ENCODE results near the gene ACP5. TPM values are rescaled to one million over a fixed set of nuclear protein-coding genes. Genes with fewer than 3 reads are reported as not detected.

The ACP5 gene
- total RNA-seq, 1 experiment from 2014 or later, result not detected

- POLR2A ChIA-PET (ENCODE audit: unreplicated experiment), result no interaction called here
- no peaks in the 10 kb centered on the region for H3K9me3 ChIP-seq (ENCODE audit: low read length)
Observed at GRCh38 chr19:11549386-11549953, 28.0 kb downstream of the ACP5 start.

GRCh38 chr19:11547929-11548700 is 29.3 kb downstream of the ACP5 start:
- intact Hi-C loops (cut with micrococcal nuclease), result no loop called here
- no peak overlapping the region for H2AFZ ChIP-seq (ENCODE audit: low read length)
- POLR2A ChIA-PET (ENCODE audit: unreplicated experiment), result no interaction called here

More at GRCh38 chr19:11549386-11549953, 28.0 kb downstream of the ACP5 start:
- TF ChIP-seq EZH2phosphoT487 (IDR thresholded peaks at IDR 0.05; ENCODE audit: borderline replicate concordance, low read length) (no peak), EZH2 (IDR thresholded peaks at IDR 0.05; ENCODE audit: low read length, unreplicated experiment) (no peak)
- TF ChIP-seq, protein P1, sequence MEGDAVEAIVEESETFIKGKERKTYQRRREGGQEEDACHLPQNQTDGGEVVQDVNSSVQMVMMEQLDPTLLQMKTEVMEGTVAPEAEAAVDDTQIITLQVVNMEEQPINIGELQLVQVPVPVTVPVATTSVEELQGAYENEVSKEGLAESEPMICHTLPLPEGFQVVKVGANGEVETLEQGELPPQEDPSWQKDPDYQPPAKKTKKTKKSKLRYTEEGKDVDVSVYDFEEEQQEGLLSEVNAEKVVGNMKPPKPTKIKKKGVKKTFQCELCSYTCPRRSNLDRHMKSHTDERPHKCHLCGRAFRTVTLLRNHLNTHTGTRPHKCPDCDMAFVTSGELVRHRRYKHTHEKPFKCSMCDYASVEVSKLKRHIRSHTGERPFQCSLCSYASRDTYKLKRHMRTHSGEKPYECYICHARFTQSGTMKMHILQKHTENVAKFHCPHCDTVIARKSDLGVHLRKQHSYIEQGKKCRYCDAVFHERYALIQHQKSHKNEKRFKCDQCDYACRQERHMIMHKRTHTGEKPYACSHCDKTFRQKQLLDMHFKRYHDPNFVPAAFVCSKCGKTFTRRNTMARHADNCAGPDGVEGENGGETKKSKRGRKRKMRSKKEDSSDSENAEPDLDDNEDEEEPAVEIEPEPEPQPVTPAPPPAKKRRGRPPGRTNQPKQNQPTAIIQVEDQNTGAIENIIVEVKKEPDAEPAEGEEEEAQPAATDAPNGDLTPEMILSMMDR (conservative IDR thresholded peaks at IDR 0.05; ENCODE audit: low read depth, low read length), result no peak
- no peak for DNase-seq
- H3K79me2 ChIP-seq (ENCODE audit: low read length), result no peaks in the 10 kb centered on the region
- no peak overlapping the region for H3K4me2 ChIP-seq (ENCODE audit: low read length)
- CTCF ChIA-PET, result no interaction called here
- H3F3A ChIP-seq (ENCODE audit: low read length, unreplicated experiment), result no peaks in the 10 kb centered on the region
- H3K27ac ChIP-seq (ENCODE audit: low read length), result no peak overlapping the region
- no peak overlapping the region for H3K4me3 ChIP-seq (ENCODE audit: low read length)
- no peak overlapping the region for H3K9ac ChIP-seq (ENCODE audit: low read length)
- no peaks in the 10 kb centered on the region for H3K27me3 ChIP-seq (ENCODE audit: low read length)
- H2AFZ ChIP-seq (ENCODE audit: low read length), result no peak overlapping the region
- intact Hi-C loops (cut with micrococcal nuclease), result no loop called here
- ATAC-seq, result no peak
- peaks cover 17% of the 10 kb centered on the region; the same call in 1 of the 2 replicates for H3K36me3 ChIP-seq (ENCODE audit: low read depth, low read length)
- no peaks in the 10 kb centered on the region for H4K20me1 ChIP-seq (ENCODE audit: low read length)
- BruUV-seq (replicated peaks), result no TSS peak
- H3K9me2 ChIP-seq (replicated peaks; ENCODE audit: low read length), result no peaks in the 10 kb centered on the region
- H3K4me1 ChIP-seq (ENCODE audit: insufficient read depth, low read length), result peaks cover 5% of the 10 kb centered on the region; the same call in 1 of the 2 replicates

More at GRCh38 chr19:11547929-11548700, 29.3 kb downstream of the ACP5 start:
- H3K79me2 ChIP-seq (ENCODE audit: low read length), result no peaks in the 10 kb centered on the region
- no peak overlapping the region for H3K27ac ChIP-seq (ENCODE audit: low read length)
- CTCF ChIA-PET, result no interaction called here
- no peaks in the 10 kb centered on the region for H3F3A ChIP-seq (ENCODE audit: low read length, unreplicated experiment)
- no TSS peak for BruUV-seq (replicated peaks)
- DNase-seq (no peak), ATAC-seq (no peak)
- H3K4me2 ChIP-seq (ENCODE audit: low read length), result no peak overlapping the region
- H3K27me3 ChIP-seq (ENCODE audit: low read length), result no peaks in the 10 kb centered on the region
- H4K20me1 ChIP-seq (ENCODE audit: low read length), result no peaks in the 10 kb centered on the region
- H3K4me1 ChIP-seq (ENCODE audit: insufficient read depth, low read length), result peaks cover 5% of the 10 kb centered on the region; the same call in 1 of the 2 replicates
- no peaks in the 10 kb centered on the region for H3K9me3 ChIP-seq (ENCODE audit: low read length)
- TF ChIP-seq EZH2phosphoT487 (IDR thresholded peaks at IDR 0.05; ENCODE audit: borderline replicate concordance, low read length), result no peak
- no peak for TF ChIP-seq EZH2 (IDR thresholded peaks at IDR 0.05; ENCODE audit: low read length, unreplicated experiment)
- TF ChIP-seq, protein P1 (conservative IDR thresholded peaks at IDR 0.05; ENCODE audit: low read depth, low read length), result no peak
- no peak overlapping the region for H3K4me3 ChIP-seq (ENCODE audit: low read length)
- H3K9me2 ChIP-seq (replicated peaks; ENCODE audit: low read length), result no peaks in the 10 kb centered on the region
- no peak overlapping the region for H3K9ac ChIP-seq (ENCODE audit: low read length)
- peaks cover 8% of the 10 kb centered on the region; the same call in 1 of the 2 replicates for H3K36me3 ChIP-seq (ENCODE audit: low read depth, low read length)

All from PC-3 (cell line).